ENCODE measurements around the gene POU2AF3. TPM values are rescaled to one million over a fixed set of nuclear protein-coding genes. Genes with fewer than 3 reads are reported as not detected.
"Not testable (repeated sequence)": the region's sequence is repeated elsewhere in the genome, so short reads cannot be mapped to it uniquely, and the experiment has no call there.

The POU2AF3 gene
- total RNA-seq, 2 experiments from 2014 or later, result not detected

DNA sequence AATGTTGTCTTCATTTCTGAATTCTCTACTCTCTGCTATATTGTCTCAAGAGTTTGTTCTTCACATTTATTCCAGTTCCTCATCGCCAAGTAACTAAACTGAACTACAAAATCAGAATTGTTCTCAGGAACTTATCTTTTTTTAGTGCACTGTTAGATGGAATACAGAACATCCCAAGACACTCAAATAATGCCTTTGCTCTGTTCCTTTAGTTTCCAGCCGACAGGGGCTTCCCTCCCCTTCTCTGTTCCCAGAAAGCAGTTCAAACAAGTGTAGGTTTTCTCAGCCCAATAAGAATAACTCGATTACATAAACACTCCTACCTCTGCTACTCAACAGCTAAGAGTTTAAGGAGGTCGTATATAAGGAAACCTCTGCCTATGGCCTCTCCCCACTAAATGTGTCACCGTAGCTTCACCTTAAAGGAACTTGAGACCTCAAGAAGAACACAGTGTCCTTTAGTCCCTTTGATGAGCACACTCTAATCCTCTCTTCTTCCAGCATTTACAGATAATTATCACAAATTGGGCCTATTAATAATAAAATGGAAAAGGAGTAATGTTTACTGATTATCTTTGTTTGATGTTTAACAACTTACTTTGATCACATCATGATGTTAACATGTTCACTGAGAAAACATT is 6.9 kb downstream of the POU2AF3 start:
- no peak for DNase-seq
- H3K4me3 Mint-ChIP-seq, result no peak overlapping the region
- POLR2A ChIA-PET, result no interaction called here
- H3K4me1 Mint-ChIP-seq, result no peaks in the 10 kb centered on the region
- H3K27me3 Mint-ChIP-seq, result peaks cover 60% of the 10 kb centered on the region
- H3K36me3 Mint-ChIP-seq (ENCODE audit: low read depth), result no peaks in the 10 kb centered on the region
- CTCF ChIA-PET, result interaction anchor here (0.6 kb wide), 1 partner anchor 220 kb away, joined by 6 read pairs; no protein-coding TSS in a partner anchor
- no peak overlapping the region for H3K27ac Mint-ChIP-seq
- no peaks in the 10 kb centered on the region for H3K9me3 Mint-ChIP-seq

GRCh38 chr11:111305876-111306275 is 7.5 kb downstream of the POU2AF3 start:
- ChIA-PET CTCF (no interaction called here), POLR2A (no interaction called here)
- no peaks in the 10 kb centered on the region for H3K9me3 Mint-ChIP-seq
- H3K4me1 Mint-ChIP-seq, result no peaks in the 10 kb centered on the region
- DNase-seq, result no peak
- H3K36me3 Mint-ChIP-seq (ENCODE audit: low read depth), result no peaks in the 10 kb centered on the region
- H3K27me3 Mint-ChIP-seq, result peaks cover 54% of the 10 kb centered on the region
- H3K27ac Mint-ChIP-seq, result no peak overlapping the region
- H3K4me3 Mint-ChIP-seq, result no peak overlapping the region

DNA sequence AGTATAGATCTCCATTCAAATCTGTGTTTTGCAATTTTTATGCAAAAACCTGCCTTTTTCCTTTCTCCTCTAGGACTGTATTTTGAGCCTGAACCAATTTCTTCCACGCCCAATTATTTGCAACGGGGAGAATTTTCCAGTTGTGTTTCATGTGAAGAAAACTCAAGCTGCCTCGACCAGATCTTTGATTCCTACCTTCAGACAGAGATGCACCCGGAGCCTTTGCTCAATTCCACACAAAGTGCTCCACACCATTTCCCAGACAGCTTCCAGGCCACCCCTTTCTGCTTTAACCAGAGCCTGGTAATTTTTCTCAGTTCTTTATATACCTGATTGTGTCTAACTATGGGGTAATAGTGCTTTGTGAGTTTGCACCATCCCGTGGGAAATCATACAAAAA is 8.0 kb downstream of the POU2AF3 start:
- no peaks in the 10 kb centered on the region for H3K4me1 Mint-ChIP-seq
- POLR2A ChIA-PET, result no interaction called here
- H3K9me3 Mint-ChIP-seq, result no peaks in the 10 kb centered on the region
- no peak overlapping the region for H3K27ac Mint-ChIP-seq
- H3K4me3 Mint-ChIP-seq, result no peak overlapping the region
- peaks cover 50% of the 10 kb centered on the region for H3K27me3 Mint-ChIP-seq
- H3K36me3 Mint-ChIP-seq (ENCODE audit: low read depth), result no peaks in the 10 kb centered on the region
- CTCF ChIA-PET, result no interaction called here
- no peak for DNase-seq

DNA sequence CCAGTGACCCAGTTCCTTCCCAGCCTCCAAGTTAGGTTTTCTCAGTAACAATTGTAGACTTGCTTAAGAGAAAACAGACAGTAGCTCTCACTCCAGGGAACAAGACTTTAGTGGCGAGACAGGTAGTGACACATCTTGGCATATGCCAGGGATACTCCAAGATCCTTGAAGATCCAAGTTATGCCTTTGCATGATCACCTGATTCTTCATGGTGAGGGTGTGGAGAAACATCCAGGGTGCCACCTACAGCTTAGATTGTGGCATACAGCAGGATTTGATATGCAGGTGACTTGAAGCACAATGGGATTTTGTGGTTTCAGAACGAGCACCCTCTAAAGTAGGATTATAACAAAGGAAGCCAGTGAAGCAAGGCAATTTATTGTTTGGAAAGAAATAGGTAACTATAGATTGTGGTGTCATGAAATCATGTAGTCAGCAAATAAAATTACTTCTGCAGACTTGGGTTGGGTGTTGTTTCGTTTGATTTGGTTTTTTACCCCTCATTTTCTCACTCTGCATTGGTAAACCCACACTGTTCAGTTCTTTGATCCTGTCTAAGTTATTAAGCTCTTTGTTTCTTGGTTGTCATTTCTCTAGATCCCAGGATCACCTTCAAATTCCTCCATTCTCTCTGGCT is 9.2 kb downstream of the POU2AF3 start:
- H3K9me3 Mint-ChIP-seq, result no peaks in the 10 kb centered on the region
- H3K4me3 Mint-ChIP-seq, result no peak overlapping the region
- no peak for DNase-seq
- ChIA-PET POLR2A (no interaction called here), CTCF (no interaction called here)
- no peaks in the 10 kb centered on the region for H3K4me1 Mint-ChIP-seq
- H3K27me3 Mint-ChIP-seq, result peaks cover 40% of the 10 kb centered on the region
- H3K36me3 Mint-ChIP-seq (ENCODE audit: low read depth), result no peaks in the 10 kb centered on the region
- H3K27ac Mint-ChIP-seq, result no peak overlapping the region

- Mint-ChIP-seq H3K9me3 (no peaks in the 10 kb centered on the region), H3K27ac (no peak overlapping the region), H3K27me3 (peaks cover 38% of the 10 kb centered on the region), H3K4me1 (no peaks in the 10 kb centered on the region), H3K36me3 (ENCODE audit: low read depth) (no peaks in the 10 kb centered on the region), H3K4me3 (no peak overlapping the region)
- ChIA-PET CTCF (no interaction called here), POLR2A (no interaction called here)
- DNase-seq, result no peak
These were observed 9.8 kb downstream of the POU2AF3 start for GRCh38 chr11:111308140-111308539.

DNA sequence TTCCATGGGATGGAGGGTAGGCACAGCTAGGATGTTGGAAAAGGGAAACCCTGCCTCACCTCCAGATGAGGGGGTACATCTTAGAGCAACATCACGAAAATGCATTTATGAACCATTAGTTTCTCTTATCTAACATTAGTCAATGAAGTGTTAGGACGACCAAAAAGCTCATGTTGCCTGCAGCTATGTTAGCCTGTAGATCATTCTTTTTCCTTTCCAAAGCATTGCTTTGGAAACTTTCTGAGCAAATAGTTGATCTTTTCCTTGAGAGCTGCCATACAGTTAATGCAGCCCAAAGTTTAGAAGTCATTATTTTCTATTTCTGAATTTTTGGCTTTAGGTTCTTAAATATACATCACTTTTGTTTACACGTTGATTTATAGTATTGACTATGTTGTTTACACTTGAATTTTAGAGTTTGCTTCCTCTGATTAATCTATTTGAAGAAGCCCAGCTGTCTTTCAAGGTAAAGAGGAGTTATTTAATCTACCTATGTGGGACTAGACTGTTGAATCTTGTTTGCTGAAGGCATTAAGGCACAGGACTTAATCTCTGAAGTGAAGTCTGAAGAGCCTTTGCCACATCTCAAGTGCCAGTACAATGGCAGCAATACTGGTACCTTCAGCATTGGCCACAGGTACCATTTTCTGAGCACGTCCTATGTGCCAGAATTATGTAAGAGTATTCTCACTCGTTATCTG is 11.0 kb downstream of the POU2AF3 start:
- H3K4me3 Mint-ChIP-seq, result no peak overlapping the region
- POLR2A ChIA-PET, result no interaction called here
- no peak for DNase-seq
- CTCF ChIA-PET, result interaction anchor here (0.9 kb wide), 1 partner anchor 10 kb away, joined by 3 read pairs; no protein-coding TSS in a partner anchor
- no peak overlapping the region for H3K27ac Mint-ChIP-seq
- no peaks in the 10 kb centered on the region for H3K4me1 Mint-ChIP-seq
- H3K27me3 Mint-ChIP-seq, result peaks cover 39% of the 10 kb centered on the region
- H3K9me3 Mint-ChIP-seq, result peaks cover 1% of the 10 kb centered on the region
- no peaks in the 10 kb centered on the region for H3K36me3 Mint-ChIP-seq (ENCODE audit: low read depth)

DNA sequence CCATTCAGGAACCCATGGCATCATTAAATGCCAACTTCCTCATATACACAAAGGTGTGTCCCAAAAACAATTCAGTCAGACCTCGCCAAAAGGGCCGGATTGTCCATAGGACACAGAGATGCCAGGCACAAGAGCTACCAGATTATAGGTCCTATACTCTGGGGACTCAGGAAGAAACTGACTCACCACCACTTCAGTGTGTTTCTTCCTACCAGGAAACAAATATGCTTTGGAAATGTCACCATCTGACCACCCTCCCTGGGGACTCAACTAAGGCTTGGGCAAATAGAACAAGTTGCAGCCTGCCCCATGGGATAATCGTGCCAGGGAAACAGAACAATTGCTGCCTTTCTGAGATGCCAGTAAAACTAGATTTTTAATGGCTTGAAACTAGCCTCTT is 11.7 kb downstream of the POU2AF3 start:
- Mint-ChIP-seq H3K36me3 (ENCODE audit: low read depth) (no peaks in the 10 kb centered on the region), H3K27ac (no peak overlapping the region), H3K27me3 (peaks cover 39% of the 10 kb centered on the region), H3K9me3 (peaks cover 2% of the 10 kb centered on the region), H3K4me1 (no peaks in the 10 kb centered on the region), H3K4me3 (no peak overlapping the region)
- DNase-seq, result no peak
- POLR2A ChIA-PET, result no interaction called here
- CTCF ChIA-PET, result interaction anchor here (0.9 kb wide), 1 partner anchor 11 kb away, joined by 3 read pairs; no protein-coding TSS in a partner anchor

GRCh38 chr11:111310723-111311122 is 12.4 kb downstream of the POU2AF3 start:
- no peak overlapping the region for H3K4me3 Mint-ChIP-seq
- CTCF ChIA-PET, result no interaction called here
- H3K4me1 Mint-ChIP-seq, result no peaks in the 10 kb centered on the region
- no peaks in the 10 kb centered on the region for H3K36me3 Mint-ChIP-seq (ENCODE audit: low read depth)
- no peak for DNase-seq
- H3K9me3 Mint-ChIP-seq, result peaks cover 2% of the 10 kb centered on the region
- POLR2A ChIA-PET, result no interaction called here
- peaks cover 39% of the 10 kb centered on the region for H3K27me3 Mint-ChIP-seq
- H3K27ac Mint-ChIP-seq, result no peak overlapping the region

GRCh38 chr11:111312076-111312475 is 13.7 kb downstream of the POU2AF3 start:
- Mint-ChIP-seq H3K4me3 (no peak overlapping the region), H3K9me3 (peaks cover 2% of the 10 kb centered on the region), H3K27me3 (peaks cover 38% of the 10 kb centered on the region), H3K27ac (no peak overlapping the region), H3K4me1 (no peaks in the 10 kb centered on the region), H3K36me3 (ENCODE audit: low read depth) (no peaks in the 10 kb centered on the region)
- CTCF ChIA-PET, result no interaction called here
- no peak for DNase-seq
- POLR2A ChIA-PET, result interaction anchor here (0.6 kb wide), 1 partner anchor 47 kb away, joined by 3 read pairs; no protein-coding TSS in a partner anchor

- no peaks in the 10 kb centered on the region for H3K4me1 Mint-ChIP-seq
- CTCF ChIA-PET, result no interaction called here
- peaks cover 33% of the 10 kb centered on the region for H3K27me3 Mint-ChIP-seq
These were observed 20.9 kb downstream of the POU2AF3 start for GRCh38 chr11:111319296-111319695.

DNA sequence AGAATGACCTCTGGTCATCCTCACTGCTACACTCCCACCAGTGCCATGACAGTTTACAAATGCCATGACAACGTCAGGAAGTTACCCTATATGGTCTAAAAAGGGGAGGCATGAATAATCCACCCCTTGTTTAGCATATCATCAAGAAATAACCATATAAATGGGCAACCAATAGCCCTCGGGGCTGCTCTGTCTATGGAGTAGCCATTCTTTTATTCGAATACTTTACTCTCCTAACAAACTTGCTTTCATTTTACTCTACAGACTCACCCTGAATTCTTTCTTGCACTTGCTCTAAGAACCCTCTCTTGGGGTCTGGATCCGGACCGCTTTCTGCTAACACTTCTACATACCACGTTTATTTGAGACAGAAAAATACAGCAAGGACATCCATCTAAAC is 21.9 kb downstream of the POU2AF3 start:
- H3K4me1 Mint-ChIP-seq; DNase-seq; H3K36me3 Mint-ChIP-seq (ENCODE audit: low read depth); H3K4me3 Mint-ChIP-seq; CTCF ChIA-PET; POLR2A ChIA-PET; H3K9me3 Mint-ChIP-seq: not testable (repeated sequence)
- H3K27ac Mint-ChIP-seq, result peak overlapping the region; percentile 38
- H3K27me3 Mint-ChIP-seq, result peaks cover 27% of the 10 kb centered on the region

More at GRCh38 chr11:111319296-111319695, 20.9 kb downstream of the POU2AF3 start:
- no peaks in the 10 kb centered on the region for H3K36me3 Mint-ChIP-seq (ENCODE audit: low read depth)
- no peak overlapping the region for H3K4me3 Mint-ChIP-seq
- POLR2A ChIA-PET, result no interaction called here
- no peak for DNase-seq
- H3K9me3 Mint-ChIP-seq, result peaks cover 2% of the 10 kb centered on the region
- no peak overlapping the region for H3K27ac Mint-ChIP-seq

DNA sequence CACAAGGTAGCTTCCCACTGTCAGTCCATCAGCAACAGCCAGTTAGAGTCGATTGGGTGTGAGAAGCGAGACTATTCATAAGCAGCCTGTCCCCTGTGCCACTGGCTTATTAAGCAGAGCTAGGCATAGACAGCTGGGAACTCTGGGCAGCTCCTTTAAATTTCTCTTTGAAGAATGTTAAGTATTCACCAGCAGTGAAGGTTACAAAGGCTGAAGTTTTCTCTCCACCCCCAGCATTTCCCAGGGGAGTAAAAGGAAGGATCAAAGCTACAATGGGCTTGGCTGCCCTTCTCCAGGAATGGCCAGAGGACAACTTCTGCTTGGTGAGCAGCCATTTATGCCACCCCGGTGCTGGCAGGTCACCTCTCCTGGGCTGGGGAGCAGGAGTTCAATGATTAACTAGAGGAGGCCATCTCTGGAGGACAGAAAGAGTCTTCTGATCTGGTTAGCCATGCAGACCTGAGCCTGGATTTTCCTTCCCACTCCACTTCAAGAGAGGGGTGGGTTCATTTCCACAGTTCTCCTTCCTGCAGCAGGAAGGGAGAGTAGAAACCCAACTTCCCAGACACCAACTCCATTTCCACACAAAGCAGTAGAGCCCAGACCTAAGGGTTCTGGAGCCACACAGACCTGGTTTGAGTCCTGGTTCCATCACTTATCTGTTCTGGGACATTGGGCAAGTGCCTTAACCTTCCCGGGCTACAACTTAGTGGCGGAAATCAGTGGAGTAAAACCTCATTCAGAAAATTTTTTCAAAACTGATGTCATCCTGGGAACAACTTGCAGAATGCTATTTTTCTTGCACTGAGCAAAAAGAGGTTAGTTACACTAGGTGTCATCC is 22.6 kb downstream of the POU2AF3 start:
- H3K4me3 Mint-ChIP-seq, result no peak overlapping the region
- H3K27ac Mint-ChIP-seq, result no peak overlapping the region
- peaks cover 19% of the 10 kb centered on the region for H3K27me3 Mint-ChIP-seq
- H3K36me3 Mint-ChIP-seq (ENCODE audit: low read depth), result no peaks in the 10 kb centered on the region
- no peaks in the 10 kb centered on the region for H3K4me1 Mint-ChIP-seq
- DNase-seq, result no peak
- ChIA-PET CTCF (no interaction called here), POLR2A (no interaction called here)
- H3K9me3 Mint-ChIP-seq, result no peaks in the 10 kb centered on the region

GRCh38 chr11:111322534-111322933 is 24.2 kb downstream of the POU2AF3 start:
- H3K27me3 Mint-ChIP-seq, result peaks cover 9% of the 10 kb centered on the region
- no peaks in the 10 kb centered on the region for H3K4me1 Mint-ChIP-seq
- ChIA-PET POLR2A (no interaction called here), CTCF (interaction anchor here (1.1 kb wide), 1 partner anchor 107 kb away, joined by 3 read pairs; no protein-coding TSS in a partner anchor)
- H3K9me3 Mint-ChIP-seq, result no peaks in the 10 kb centered on the region
- no peaks in the 10 kb centered on the region for H3K36me3 Mint-ChIP-seq (ENCODE audit: low read depth)
- H3K27ac Mint-ChIP-seq, result no peak overlapping the region
- DNase-seq, result no peak
- no peak overlapping the region for H3K4me3 Mint-ChIP-seq
